Activated CD4-positive, alpha-beta T cell treated with anti-CD3 and anti-CD28 coated beads, Interleukin-2, amount 50 U/mL, for 4 hours (primary cell): ENCODE results near the gene KIF3C.
"Not testable (repeated sequence)": the region's sequence is repeated elsewhere in the genome, so short reads cannot be mapped to it uniquely, and the experiment has no call there.

ENCODE experiments used
- DNase-seq, 2 experiments: peaks; one replicate each; pipeline ENCODE4 v3.0.0-alpha.2; 2020

KIF3C gene

GRCh38 chr2:25998816-25999383 lies 16.6 kb upstream of the KIF3C start:
- not testable (repeated sequence) for DNase-seq

GRCh38 chr2:25996844-25997243 lies 14.5 kb upstream of the KIF3C start:
- no peak for DNase-seq

GRCh38 chr2:25994509-25994908 lies 12.2 kb upstream of the KIF3C start:
- DNase-seq = no peak

- no peak for DNase-seq
Observed at GRCh38 chr2:25993049-25993448, 10.8 kb upstream of the KIF3C start.

- no peak for DNase-seq
Observed at GRCh38 chr2:25992556-25992955, 10.3 kb upstream of the KIF3C start.

- no peak for DNase-seq
Observed at GRCh38 chr2:25991965-25992364, 9.7 kb upstream of the KIF3C start.

GRCh38 chr2:25989154-25989553 lies 6.9 kb upstream of the KIF3C start:
- DNase-seq = no peak

GRCh38 chr2:25988134-25988533 lies 5.8 kb upstream of the KIF3C start:
- DNase-seq = no peak

- no peak for DNase-seq
Observed at GRCh38 chr2:25983735-25984134, 1.4 kb upstream of the KIF3C start.

- DNase-seq = no peak
Observed at GRCh38 chr2:25982968-25983280, 627 bp upstream of the KIF3C start.

GRCh38 chr2:25981596-25982272 lies 563 bp downstream of the KIF3C start:
- DNase-seq = no peak

- DNase-seq = no peak
Observed at GRCh38 chr2:25980951-25981350, 1.3 kb downstream of the KIF3C start.

- no peak for DNase-seq
Observed at GRCh38 chr2:25980076-25980887, 2.0 kb downstream of the KIF3C start.

GRCh38 chr2:25979001-25979400 lies 3.3 kb downstream of the KIF3C start:
- DNase-seq = no peak

GRCh38 chr2:25977768-25978167 lies 4.5 kb downstream of the KIF3C start:
- DNase-seq = no peak

GRCh38 chr2:25976983-25977741 lies 5.1 kb downstream of the KIF3C start:
- no peak for DNase-seq

GRCh38 chr2:25972049-25972823 lies 10.1 kb downstream of the KIF3C start:
- no peak for DNase-seq

- DNase-seq = no peak
Observed at GRCh38 chr2:25971596-25971995, 10.7 kb downstream of the KIF3C start.

- no peak for DNase-seq
Observed at GRCh38 chr2:25966531-25967270, 15.6 kb downstream of the KIF3C start.

GRCh38 chr2:25964891-25965290 lies 17.4 kb downstream of the KIF3C start:
- no peak for DNase-seq

- no peak for DNase-seq
Observed at GRCh38 chr2:25960920-25961319, 21.4 kb downstream of the KIF3C start.

- no peak for DNase-seq
Observed at GRCh38 chr2:25960396-25960795, 21.9 kb downstream of the KIF3C start.
